GM23248 (cell line): ENCODE data around the gene CACNG5.

Experiments
- EZH2 ChIP-seq: fragments of 200-600 bp; sonication (generic); IDR thresholded peaks from 2 replicates; pipeline ENCODE4 v1.6.1; 2018; ENCODE audit warnings: antibody characterized with exemption, mild to moderate bottlenecking; ENCODE audit not compliant: insufficient read depth, poor library complexity, severe bottlenecking
- EZH2phosphoT487 ChIP-seq: fragments of 200-600 bp; sonication (generic); IDR thresholded peaks from 2 replicates; pipeline ENCODE4 v1.6.1; 2018; ENCODE audit warnings: antibody characterized with exemption, moderate library complexity, mild to moderate bottlenecking, low read depth; ENCODE audit not compliant: insufficient read depth

GRCh38 chr17:66843627-66844026 lies 8.7 kb downstream of the CACNG5 start:
- TF ChIP-seq EZH2, result no peak
- no peak for TF ChIP-seq EZH2phosphoT487
